ENCODE results near the gene SIK2.

DNA sequence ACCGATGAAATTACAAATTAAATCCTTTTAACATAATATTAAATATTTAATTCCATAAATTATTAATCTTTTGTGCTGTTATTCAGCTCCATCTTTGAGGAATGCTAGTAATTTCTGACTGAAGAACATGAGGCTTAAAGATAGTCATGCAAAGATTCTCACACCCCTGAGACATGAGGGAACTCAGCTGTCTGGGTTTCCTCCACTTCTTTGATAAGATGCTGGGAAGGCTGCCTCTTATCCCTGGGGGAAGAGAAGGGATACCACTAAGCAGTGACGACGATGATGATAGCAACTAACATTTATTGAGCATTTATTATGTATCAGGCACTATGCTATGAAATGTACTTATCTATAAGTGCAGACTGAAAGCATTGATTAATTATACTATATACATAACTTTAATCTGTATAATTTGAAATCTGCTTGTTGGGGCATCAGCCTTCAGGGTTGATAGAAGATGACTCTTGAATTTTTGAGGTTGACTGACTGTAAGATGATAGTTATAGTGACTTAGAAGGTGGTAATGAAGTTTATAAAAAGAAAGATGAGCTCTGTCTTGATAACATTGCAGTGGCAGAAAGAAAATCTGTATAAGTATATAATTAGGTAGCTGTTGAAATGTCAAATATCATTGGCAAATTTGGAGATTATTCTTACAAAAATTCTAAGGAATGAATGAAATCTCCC, 78.4 kb downstream of the SIK2 start:
- TF ChIP-seq CTCF (IDR thresholded peaks at IDR 0.05 in 8 of 11, conservative IDR thresholded peaks at IDR 0.05 in 3 of 11) (no peak), POLR2A (IDR thresholded peaks at IDR 0.05) (no peak)

Data from spleen (tissue), 7 donors.